GM12801 (cell line): Measurements from ENCODE around the gene SINHCAF.

Experiments
- TF ChIP-seq, protein P1 (sequence below): IDR thresholded peaks from one replicate; pipeline ENCODE4 v1.5.1; 2011; ENCODE audit warnings: control low read depth; ENCODE audit not compliant: insufficient read length; ENCODE audit errors: extremely low read depth

The SINHCAF gene

DNA sequence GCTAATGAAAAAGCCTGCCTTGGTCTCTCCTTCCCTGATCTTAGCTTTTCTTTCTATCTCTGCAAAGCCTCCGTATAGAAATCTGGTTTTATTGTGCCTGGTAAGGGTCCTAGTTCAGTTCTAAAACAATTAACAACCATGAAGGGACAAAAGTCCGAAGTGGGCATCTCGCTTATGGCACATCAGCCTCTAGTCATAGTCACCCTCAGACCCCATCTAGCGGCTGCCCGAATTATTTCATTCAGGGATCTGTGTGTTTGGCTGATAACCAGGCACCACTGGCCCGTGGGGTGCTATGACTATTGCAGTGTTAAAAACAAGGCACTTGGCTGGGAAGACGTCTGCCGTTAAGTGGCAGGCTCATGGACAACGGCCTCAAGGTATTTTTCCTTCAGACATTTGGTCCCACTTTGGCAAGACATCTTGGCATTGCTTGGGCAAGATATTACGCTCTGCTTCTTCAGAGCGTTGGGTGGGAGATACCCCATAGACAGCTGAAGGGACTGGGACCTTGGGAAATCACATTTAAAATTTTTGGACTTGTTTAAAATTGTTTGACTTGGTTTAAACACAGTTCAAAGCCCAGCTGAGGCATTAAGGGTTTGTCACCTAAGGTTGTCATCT, 87.1 kb downstream of the SINHCAF start:
- TF ChIP-seq, protein P1, sequence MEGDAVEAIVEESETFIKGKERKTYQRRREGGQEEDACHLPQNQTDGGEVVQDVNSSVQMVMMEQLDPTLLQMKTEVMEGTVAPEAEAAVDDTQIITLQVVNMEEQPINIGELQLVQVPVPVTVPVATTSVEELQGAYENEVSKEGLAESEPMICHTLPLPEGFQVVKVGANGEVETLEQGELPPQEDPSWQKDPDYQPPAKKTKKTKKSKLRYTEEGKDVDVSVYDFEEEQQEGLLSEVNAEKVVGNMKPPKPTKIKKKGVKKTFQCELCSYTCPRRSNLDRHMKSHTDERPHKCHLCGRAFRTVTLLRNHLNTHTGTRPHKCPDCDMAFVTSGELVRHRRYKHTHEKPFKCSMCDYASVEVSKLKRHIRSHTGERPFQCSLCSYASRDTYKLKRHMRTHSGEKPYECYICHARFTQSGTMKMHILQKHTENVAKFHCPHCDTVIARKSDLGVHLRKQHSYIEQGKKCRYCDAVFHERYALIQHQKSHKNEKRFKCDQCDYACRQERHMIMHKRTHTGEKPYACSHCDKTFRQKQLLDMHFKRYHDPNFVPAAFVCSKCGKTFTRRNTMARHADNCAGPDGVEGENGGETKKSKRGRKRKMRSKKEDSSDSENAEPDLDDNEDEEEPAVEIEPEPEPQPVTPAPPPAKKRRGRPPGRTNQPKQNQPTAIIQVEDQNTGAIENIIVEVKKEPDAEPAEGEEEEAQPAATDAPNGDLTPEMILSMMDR: no peak

DNA sequence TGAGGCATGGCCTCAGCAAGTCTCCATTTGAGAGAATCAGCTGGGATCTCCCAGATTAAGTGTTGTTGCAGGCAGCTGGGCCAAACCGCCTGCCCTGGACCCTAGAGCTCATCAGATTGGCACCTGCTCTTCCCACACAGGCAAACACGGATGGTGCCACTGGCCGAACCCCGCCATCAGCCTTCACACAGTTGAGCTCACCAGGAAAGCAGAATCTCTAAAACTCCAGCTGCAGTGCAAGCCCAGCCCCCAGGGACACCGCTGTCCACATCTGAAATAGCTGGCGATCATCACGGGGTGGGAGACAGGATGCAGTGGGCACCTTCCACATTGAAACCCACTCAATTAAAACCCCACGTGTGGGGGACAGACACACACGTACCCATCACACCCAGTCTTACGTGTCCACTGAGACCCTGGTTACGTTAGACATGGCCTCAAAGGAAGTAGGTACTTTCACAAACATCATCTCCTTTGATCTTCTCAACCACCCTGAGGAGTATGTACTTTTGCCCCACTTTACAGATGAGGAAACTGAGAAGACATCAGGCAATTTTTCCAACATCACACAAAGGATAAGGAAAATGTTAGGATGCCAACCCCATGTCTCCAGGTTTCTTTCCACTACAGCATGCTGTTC, 88.8 kb downstream of the SINHCAF start:
- TF ChIP-seq, protein P1: no peak

DNA sequence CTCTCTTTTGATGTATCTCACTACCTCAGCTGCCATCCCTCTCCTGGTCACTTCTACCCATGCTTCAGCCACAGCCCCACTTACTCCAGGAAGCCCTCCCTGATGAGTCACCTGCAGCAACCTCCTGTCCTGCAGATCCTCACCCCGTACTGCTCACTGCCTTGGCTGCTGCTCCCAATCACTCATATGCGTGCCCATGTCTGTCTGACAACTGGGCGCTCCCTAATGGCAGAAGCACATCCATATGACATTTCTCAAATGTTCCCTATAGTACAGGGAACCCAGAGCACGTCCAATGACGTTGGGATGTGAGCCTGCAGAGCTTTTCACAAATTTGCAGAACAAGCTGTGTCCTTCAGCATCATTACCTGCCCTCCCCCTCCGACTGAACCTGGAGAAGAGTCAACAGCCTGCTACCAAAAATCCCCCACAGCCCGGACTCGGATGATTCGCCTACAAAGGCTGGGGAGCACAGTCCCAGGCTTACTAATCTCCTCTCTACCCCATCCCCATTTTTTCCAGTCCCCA, 90.0 kb downstream of the SINHCAF start:
- TF ChIP-seq, protein P1: no peak

DNA sequence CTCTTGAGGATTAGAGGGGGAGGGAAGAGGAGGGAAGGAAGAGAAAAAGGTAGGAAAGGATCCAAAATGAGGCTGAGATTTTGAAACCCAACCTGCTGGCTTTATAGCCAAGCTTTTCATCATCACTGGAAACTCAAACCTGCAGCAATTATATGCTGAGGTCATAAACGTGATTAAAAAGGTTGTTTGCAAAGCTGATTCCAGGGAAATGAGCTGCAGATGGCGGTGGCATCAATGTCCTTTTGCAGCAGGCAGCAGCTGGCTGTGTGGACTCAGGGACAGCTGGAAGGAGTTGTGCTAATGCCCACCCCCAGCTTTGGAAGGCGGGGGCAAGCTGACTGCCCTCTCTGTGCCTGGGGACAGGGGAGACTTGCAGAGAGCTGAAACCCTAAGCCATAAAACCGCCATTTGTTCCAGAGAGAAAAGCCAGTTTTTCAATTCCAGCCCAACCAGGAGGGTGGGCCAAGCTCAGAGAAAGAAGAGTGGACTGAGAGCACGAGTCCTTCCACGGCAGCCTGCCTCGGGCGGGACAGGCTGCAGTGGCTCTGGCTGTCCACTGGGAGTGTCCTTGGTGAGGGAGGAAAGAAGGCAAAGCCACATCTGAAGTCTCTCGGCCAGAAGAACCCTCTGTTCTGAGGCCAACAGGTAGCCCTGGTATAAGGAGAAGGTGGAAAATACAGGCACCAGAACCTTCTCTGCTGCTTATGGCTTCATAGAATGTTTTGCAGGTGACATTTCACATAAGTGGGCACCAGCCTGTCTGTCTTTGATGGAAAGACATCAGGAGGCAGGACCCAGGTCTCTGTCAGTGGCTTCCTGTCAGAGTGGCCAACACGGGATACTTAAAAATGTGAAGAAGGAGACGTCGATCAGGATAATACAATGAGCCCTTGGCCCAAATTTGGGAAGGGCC, 90.7 kb downstream of the SINHCAF start:
- TF ChIP-seq, protein P1: no peak

DNA sequence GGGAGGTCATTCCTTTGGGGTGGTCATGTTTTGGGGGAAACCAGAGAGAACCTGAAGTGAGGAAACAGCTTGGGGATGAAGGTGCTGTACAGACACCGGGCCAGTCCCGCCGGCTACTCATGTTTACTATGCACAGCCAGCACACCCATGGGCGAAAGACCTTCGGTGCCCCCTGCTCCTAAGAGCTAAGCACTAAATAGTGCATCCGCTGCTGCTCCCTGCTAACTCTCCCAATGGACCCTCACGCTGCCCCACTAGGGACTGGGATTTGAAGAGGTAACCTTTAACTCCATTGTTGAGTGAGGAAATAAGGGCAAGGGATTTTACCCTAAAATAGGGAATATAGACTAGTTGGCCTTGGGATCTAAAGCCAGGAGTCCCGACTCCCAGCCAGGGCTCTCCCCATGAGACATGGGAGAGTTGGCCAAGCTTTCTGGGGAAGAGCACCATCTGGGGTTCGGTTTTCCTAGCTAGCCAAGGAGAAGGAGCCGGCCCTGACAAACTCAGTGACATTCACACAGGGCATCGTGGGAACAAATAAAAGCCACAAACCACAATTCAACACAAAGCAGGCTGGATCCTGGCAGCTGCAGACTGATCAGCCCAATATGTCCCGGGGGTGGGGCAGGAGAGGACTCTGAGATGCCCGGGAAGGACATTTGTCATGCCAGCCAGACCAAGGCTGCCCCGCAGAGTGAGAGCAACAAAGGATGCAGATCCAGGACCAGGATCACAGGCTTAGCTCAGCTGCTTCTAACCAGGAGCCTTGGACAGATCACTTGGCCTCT, 91.7 kb downstream of the SINHCAF start:
- TF ChIP-seq, protein P1: no peak

DNA sequence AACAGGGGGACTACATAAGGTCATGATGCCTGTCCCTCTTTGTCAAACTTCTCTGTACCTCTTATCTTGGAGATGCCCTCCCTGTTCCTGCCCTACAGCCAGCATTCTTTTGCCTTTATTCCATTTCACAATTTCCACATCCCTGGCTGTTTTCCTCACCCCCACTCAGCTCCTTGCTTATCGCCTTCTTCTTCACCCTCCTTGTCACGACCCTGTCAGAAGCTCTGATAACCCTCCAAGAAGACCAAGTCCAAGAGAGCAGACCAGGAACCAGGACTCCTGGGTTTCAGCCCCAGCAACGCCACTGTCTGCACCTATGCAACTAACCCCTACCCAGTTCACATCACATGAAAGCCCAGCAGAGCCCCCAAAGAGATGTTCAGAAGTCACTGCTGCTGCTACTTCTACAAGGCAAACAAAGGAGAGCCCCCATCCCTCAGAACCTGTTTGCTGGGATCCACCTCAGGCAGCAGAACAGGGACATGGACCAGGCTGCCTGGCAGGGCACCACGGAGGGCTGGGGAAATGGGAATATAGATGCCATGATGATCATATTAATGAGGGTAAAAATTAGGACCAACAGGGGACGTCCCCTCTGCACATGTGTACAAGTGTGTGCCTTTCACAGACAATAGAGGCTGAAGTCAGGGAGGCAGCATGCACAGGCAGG, 92.8 kb downstream of the SINHCAF start:
- TF ChIP-seq, protein P1: no peak
